ENCODE data around the gene B3GNT4.

B3GNT4 gene

GRCh38 chr12:122184517-122184916, 19.0 kb upstream of the B3GNT4 start:
- no peak overlapping the region for H3K18ac ChIP-seq (ENCODE audit: low read length)
- no peak overlapping the region for H2AFZ ChIP-seq (ENCODE audit: low read length)
- H3K14ac ChIP-seq (ENCODE audit: low read length), result no peak overlapping the region
- H3K79me1 ChIP-seq (ENCODE audit: low read depth, low read length), result no peaks in the 10 kb centered on the region
- no peak overlapping the region for H2BK120ac ChIP-seq (ENCODE audit: low read depth, low read length)
- no peak for DNase-seq (ENCODE audit: low spot score)
- no CpG with 5 or more reads among the region's 18 CpGs for WGBS, 2 donors (ENCODE audit: extremely low coverage in 2 of 2, insufficient read length in 2 of 2, insufficient replicate concordance in 1 of 2)
- no peak overlapping the region for H2BK5ac ChIP-seq (ENCODE audit: low read length)
- H2AK5ac ChIP-seq (ENCODE audit: low read depth, low read length), result no peak overlapping the region
- no peaks in the 10 kb centered on the region for H3K9me3 ChIP-seq (replicated peaks in 1 of 2; ENCODE audit: control insufficient read depth in 2 of 2, insufficient read depth in 1 of 2, low read depth in 1 of 2, low read length in 2 of 2)
- H3K27me3 ChIP-seq (ENCODE audit: control insufficient read depth in 3 of 3, insufficient read depth in 3 of 3, low read depth in 1 of 3, low read length in 3 of 3), result peaks cover 0 to 31% (median 10%) of the 10 kb centered on the region in 3 experiments
- peaks cover 2 to 7% of the 10 kb centered on the region in 2 donors for H3K4me1 ChIP-seq (ENCODE audit: control insufficient read depth in 2 of 2, insufficient read depth in 1 of 2, low read depth in 1 of 2, low read length in 2 of 2)
- no peaks in the 10 kb centered on the region for H3K36me3 ChIP-seq (replicated peaks in 1 of 2; ENCODE audit: control insufficient read depth in 2 of 2, insufficient read depth in 2 of 2, low read length in 2 of 2)
- no peak overlapping the region for H3K4ac ChIP-seq (ENCODE audit: low read length)
- H3K27ac ChIP-seq (replicated peaks; ENCODE audit: low read length), result no peak overlapping the region
- no peak overlapping the region for H4K91ac ChIP-seq (ENCODE audit: low read depth, low read length, poor library complexity)
- H2BK12ac ChIP-seq (ENCODE audit: low read length), result no peak overlapping the region
- H3K9ac ChIP-seq (ENCODE audit: low read depth, low read length, poor library complexity), result no peak overlapping the region
- no peak overlapping the region for H3K23ac ChIP-seq (ENCODE audit: low read depth, low read length, poor library complexity)
- H3K4me2 ChIP-seq (ENCODE audit: insufficient read depth, low read length, poor library complexity, severe bottlenecking), result no peak overlapping the region
- no peak overlapping the region for H4K8ac ChIP-seq (ENCODE audit: low read depth, low read length)
- no peak overlapping the region for H2BK15ac ChIP-seq (ENCODE audit: low read length)
- H3K4me3 ChIP-seq (ENCODE audit: low read length in 2 of 2), result no peak overlapping the region

GRCh38 chr12:122185079-122185478, 18.4 kb upstream of the B3GNT4 start:
- WGBS, 2 donors (ENCODE audit: extremely low coverage in 2 of 2, insufficient read length in 2 of 2, insufficient replicate concordance in 1 of 2), result no CpG with 5 or more reads among the region's 7 CpGs
- Histone ChIP-seq H3K23ac (ENCODE audit: low read depth, low read length, poor library complexity) (no peak overlapping the region), H2BK12ac (ENCODE audit: low read length) (no peak overlapping the region), H2AFZ (ENCODE audit: low read length) (no peak overlapping the region), H2BK120ac (ENCODE audit: low read depth, low read length) (no peak overlapping the region), H3K4me1 (ENCODE audit: control insufficient read depth in 2 of 2, insufficient read depth in 1 of 2, low read depth in 1 of 2, low read length in 2 of 2) (peaks cover 2 to 7% of the 10 kb centered on the region in 2 donors), H3K9me3 (replicated peaks in 1 of 2; ENCODE audit: control insufficient read depth in 2 of 2, insufficient read depth in 1 of 2, low read depth in 1 of 2, low read length in 2 of 2) (no peaks in the 10 kb centered on the region), H4K8ac (ENCODE audit: low read depth, low read length) (no peak overlapping the region), H3K4me3 (ENCODE audit: low read length in 2 of 2) (no peak overlapping the region), H3K4ac (ENCODE audit: low read length) (no peak overlapping the region), H2BK15ac (ENCODE audit: low read length) (no peak overlapping the region), H2AK5ac (ENCODE audit: low read depth, low read length) (no peak overlapping the region), H3K4me2 (ENCODE audit: insufficient read depth, low read length, poor library complexity, severe bottlenecking) (no peak overlapping the region), H3K18ac (ENCODE audit: low read length) (no peak overlapping the region), H3K27me3 (ENCODE audit: control insufficient read depth in 3 of 3, insufficient read depth in 3 of 3, low read depth in 1 of 3, low read length in 3 of 3) (peaks cover 0 to 31% (median 10%) of the 10 kb centered on the region in 3 experiments), H3K27ac (replicated peaks; ENCODE audit: low read length) (no peak overlapping the region), H3K36me3 (replicated peaks in 1 of 2; ENCODE audit: control insufficient read depth in 2 of 2, insufficient read depth in 2 of 2, low read length in 2 of 2) (no peaks in the 10 kb centered on the region), H3K9ac (ENCODE audit: low read depth, low read length, poor library complexity) (no peak overlapping the region), H3K79me1 (ENCODE audit: low read depth, low read length) (no peaks in the 10 kb centered on the region), H4K91ac (ENCODE audit: low read depth, low read length, poor library complexity) (no peak overlapping the region), H2BK5ac (ENCODE audit: low read length) (no peak overlapping the region), H3K14ac (ENCODE audit: low read length) (no peak overlapping the region)
- no peak for DNase-seq (ENCODE audit: low spot score)

GRCh38 chr12:122185494-122186082, 17.9 kb upstream of the B3GNT4 start:
- no peak overlapping the region for H3K14ac ChIP-seq (ENCODE audit: low read length)
- no peak overlapping the region for H3K4me2 ChIP-seq (ENCODE audit: insufficient read depth, low read length, poor library complexity, severe bottlenecking)
- peak overlapping the region; percentile 17 for H3K18ac ChIP-seq (ENCODE audit: low read length)
- H2BK15ac ChIP-seq (ENCODE audit: low read length), result no peak overlapping the region
- peaks cover 0 to 31% (median 10%) of the 10 kb centered on the region in 3 experiments for H3K27me3 ChIP-seq (ENCODE audit: control insufficient read depth in 3 of 3, insufficient read depth in 3 of 3, low read depth in 1 of 3, low read length in 3 of 3)
- no peak overlapping the region for H2BK5ac ChIP-seq (ENCODE audit: low read length)
- no peak overlapping the region for H2AK5ac ChIP-seq (ENCODE audit: low read depth, low read length)
- H3K4me1 ChIP-seq (ENCODE audit: control insufficient read depth in 2 of 2, insufficient read depth in 1 of 2, low read depth in 1 of 2, low read length in 2 of 2), result peaks cover 2 to 7% of the 10 kb centered on the region in 2 donors
- H4K8ac ChIP-seq (ENCODE audit: low read depth, low read length), result no peak overlapping the region
- no peak overlapping the region for H2BK120ac ChIP-seq (ENCODE audit: low read depth, low read length)
- H3K4ac ChIP-seq (ENCODE audit: low read length), result no peak overlapping the region
- H2AFZ ChIP-seq (ENCODE audit: low read length), result no peak overlapping the region
- no peak overlapping the region for H3K23ac ChIP-seq (ENCODE audit: low read depth, low read length, poor library complexity)
- no peaks in the 10 kb centered on the region for H3K9me3 ChIP-seq (replicated peaks in 1 of 2; ENCODE audit: control insufficient read depth in 2 of 2, insufficient read depth in 1 of 2, low read depth in 1 of 2, low read length in 2 of 2)
- no peaks in the 10 kb centered on the region for H3K79me1 ChIP-seq (ENCODE audit: low read depth, low read length)
- no peaks in the 10 kb centered on the region for H3K36me3 ChIP-seq (replicated peaks in 1 of 2; ENCODE audit: control insufficient read depth in 2 of 2, insufficient read depth in 2 of 2, low read length in 2 of 2)
- H3K27ac ChIP-seq (replicated peaks; ENCODE audit: low read length), result no peak overlapping the region
- no peak overlapping the region for H3K9ac ChIP-seq (ENCODE audit: low read depth, low read length, poor library complexity)
- no CpG with 5 or more reads among the region's 10 CpGs for WGBS, 2 donors (ENCODE audit: extremely low coverage in 2 of 2, insufficient read length in 2 of 2, insufficient replicate concordance in 1 of 2)
- no peak for DNase-seq (ENCODE audit: low spot score)
- H3K4me3 ChIP-seq (ENCODE audit: low read length in 2 of 2), result no peak overlapping the region
- no peak overlapping the region for H2BK12ac ChIP-seq (ENCODE audit: low read length)
- H4K91ac ChIP-seq (ENCODE audit: low read depth, low read length, poor library complexity), result no peak overlapping the region

GRCh38 chr12:122187466-122187865, 16.0 kb upstream of the B3GNT4 start:
- Histone ChIP-seq H2BK5ac (ENCODE audit: low read length) (no peak overlapping the region), H3K23ac (ENCODE audit: low read depth, low read length, poor library complexity) (no peak overlapping the region)
- WGBS, 2 donors (ENCODE audit: extremely low coverage in 2 of 2, insufficient read length in 2 of 2, insufficient replicate concordance in 1 of 2), result no CpG with 5 or more reads among the region's 12 CpGs

More at GRCh38 chr12:122187466-122187865, 16.0 kb upstream of the B3GNT4 start:
- H3K36me3 ChIP-seq (replicated peaks in 1 of 2; ENCODE audit: control insufficient read depth in 2 of 2, insufficient read depth in 2 of 2, low read length in 2 of 2), result no peaks in the 10 kb centered on the region
- no peak overlapping the region for H4K91ac ChIP-seq (ENCODE audit: low read depth, low read length, poor library complexity)
- H2AK5ac ChIP-seq (ENCODE audit: low read depth, low read length), result no peak overlapping the region
- no peak for DNase-seq (ENCODE audit: low spot score)
- H3K18ac ChIP-seq (ENCODE audit: low read length), result no peak overlapping the region
- H3K4me2 ChIP-seq (ENCODE audit: insufficient read depth, low read length, poor library complexity, severe bottlenecking), result no peak overlapping the region
- H3K79me1 ChIP-seq (ENCODE audit: low read depth, low read length), result no peaks in the 10 kb centered on the region
- no peak overlapping the region for H2BK120ac ChIP-seq (ENCODE audit: low read depth, low read length)
- no peak overlapping the region for H3K27ac ChIP-seq (replicated peaks; ENCODE audit: low read length)
- H3K9me3 ChIP-seq (replicated peaks in 1 of 2; ENCODE audit: control insufficient read depth in 2 of 2, insufficient read depth in 1 of 2, low read depth in 1 of 2, low read length in 2 of 2), result no peaks in the 10 kb centered on the region
- H2BK15ac ChIP-seq (ENCODE audit: low read length), result no peak overlapping the region
- no peak overlapping the region for H3K14ac ChIP-seq (ENCODE audit: low read length)
- no peak overlapping the region for H2BK12ac ChIP-seq (ENCODE audit: low read length)
- H3K27me3 ChIP-seq (ENCODE audit: control insufficient read depth in 3 of 3, insufficient read depth in 3 of 3, low read depth in 1 of 3, low read length in 3 of 3), result peaks cover 0 to 31% (median 10%) of the 10 kb centered on the region in 3 experiments
- H4K8ac ChIP-seq (ENCODE audit: low read depth, low read length), result no peak overlapping the region
- no peak overlapping the region for H3K9ac ChIP-seq (ENCODE audit: low read depth, low read length, poor library complexity)
- H3K4me3 ChIP-seq (ENCODE audit: low read length in 2 of 2), result no peak overlapping the region
- no peak overlapping the region for H3K4ac ChIP-seq (ENCODE audit: low read length)
- H3K4me1 ChIP-seq (ENCODE audit: control insufficient read depth in 2 of 2, insufficient read depth in 1 of 2, low read depth in 1 of 2, low read length in 2 of 2), result peaks cover 2 to 7% of the 10 kb centered on the region in 2 donors
- H2AFZ ChIP-seq (ENCODE audit: low read length), result no peak overlapping the region

Measured in neuronal stem cell (in vitro differentiated cells).